OCI-LY1 (cell line): ENCODE results near the gene TIMP3.

ENCODE experiments used
- EZH2 ChIP-seq: fragments of 200-600 bp; sonication (generic), shearing (Covaris generic); IDR thresholded peaks from 2 replicates; pipeline ENCODE4 v1.8.0; 2017; ENCODE audit warnings: borderline replicate concordance, mixed run types, mild to moderate bottlenecking, antibody characterized with exemption, low read length, moderate library complexity, mixed read lengths
- TF ChIP-seq, protein P1 (sequence below): fragments of 200-600 bp; sonication (generic), shearing (Covaris generic); IDR thresholded peaks from 2 replicates; pipeline ENCODE4 v1.5.1; 2017; ENCODE audit warnings: mild to moderate bottlenecking, antibody characterized with exemption, low read length, moderate library complexity, mixed read lengths

DNA sequence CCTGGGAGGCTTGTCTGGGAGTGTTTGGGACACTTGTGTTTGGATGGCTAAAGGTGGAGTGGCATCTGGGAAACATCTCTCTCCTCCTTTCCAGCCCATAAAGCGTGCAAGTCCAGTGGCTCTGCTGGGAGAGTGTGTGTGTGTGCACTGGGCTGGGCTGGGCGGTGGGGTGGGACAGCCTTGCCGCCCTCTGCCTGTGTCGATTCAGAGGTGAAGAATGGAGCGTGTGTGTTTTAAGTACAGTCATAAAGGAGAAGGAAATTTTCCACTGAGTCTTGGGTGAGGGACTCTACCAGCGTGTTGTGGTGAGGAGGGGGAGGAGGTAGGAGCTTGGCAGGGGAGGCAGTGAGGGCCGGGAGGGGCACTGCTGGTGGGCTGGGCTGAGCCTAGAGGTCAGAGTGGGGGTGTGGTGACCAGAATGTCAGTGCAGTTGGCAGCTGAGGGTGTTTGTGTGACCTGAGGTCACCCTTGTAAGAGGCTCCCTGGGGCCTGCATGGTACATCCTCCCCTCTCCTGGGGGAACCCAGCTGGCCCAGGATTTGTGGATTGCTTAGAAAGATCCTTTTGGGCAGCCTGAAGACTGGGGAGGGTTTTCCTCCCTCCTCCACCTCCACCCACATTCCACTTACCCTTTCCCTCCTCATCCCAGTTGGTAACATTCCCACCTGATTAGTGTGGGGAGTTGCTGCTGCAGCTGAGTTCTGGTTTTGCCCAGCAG, 1.7 kb downstream of the TIMP3 start:
- TF ChIP-seq, protein P1, sequence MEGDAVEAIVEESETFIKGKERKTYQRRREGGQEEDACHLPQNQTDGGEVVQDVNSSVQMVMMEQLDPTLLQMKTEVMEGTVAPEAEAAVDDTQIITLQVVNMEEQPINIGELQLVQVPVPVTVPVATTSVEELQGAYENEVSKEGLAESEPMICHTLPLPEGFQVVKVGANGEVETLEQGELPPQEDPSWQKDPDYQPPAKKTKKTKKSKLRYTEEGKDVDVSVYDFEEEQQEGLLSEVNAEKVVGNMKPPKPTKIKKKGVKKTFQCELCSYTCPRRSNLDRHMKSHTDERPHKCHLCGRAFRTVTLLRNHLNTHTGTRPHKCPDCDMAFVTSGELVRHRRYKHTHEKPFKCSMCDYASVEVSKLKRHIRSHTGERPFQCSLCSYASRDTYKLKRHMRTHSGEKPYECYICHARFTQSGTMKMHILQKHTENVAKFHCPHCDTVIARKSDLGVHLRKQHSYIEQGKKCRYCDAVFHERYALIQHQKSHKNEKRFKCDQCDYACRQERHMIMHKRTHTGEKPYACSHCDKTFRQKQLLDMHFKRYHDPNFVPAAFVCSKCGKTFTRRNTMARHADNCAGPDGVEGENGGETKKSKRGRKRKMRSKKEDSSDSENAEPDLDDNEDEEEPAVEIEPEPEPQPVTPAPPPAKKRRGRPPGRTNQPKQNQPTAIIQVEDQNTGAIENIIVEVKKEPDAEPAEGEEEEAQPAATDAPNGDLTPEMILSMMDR, result no peak
- no peak for TF ChIP-seq EZH2
